Chondrocyte (in vitro differentiated cells): ENCODE measurements around the gene TCERG1L. TPM values are rescaled to one million over a fixed set of nuclear protein-coding genes. Genes with fewer than 3 reads are reported as not detected.

Experiments used
- DNase-seq: peaks from one replicate; pipeline ENCODE4 v3.0.0; 2021; ENCODE audit warnings: mixed read lengths, low spot score
- H3K27ac Mint-ChIP-seq: one replicate; pipeline ENCODE4 v1.8.0; 2021; ENCODE audit warnings: mild to moderate bottlenecking, moderate library complexity, mixed read lengths; ENCODE audit not compliant: unreplicated experiment
- H3K27me3 Mint-ChIP-seq: 2 replicates; pipeline ENCODE4 v1.8.0; 2021; ENCODE audit warnings: low read depth, mixed read lengths
- H3K36me3 Mint-ChIP-seq: 2 replicates; pipeline ENCODE4 v1.8.0; 2021; ENCODE audit warnings: low read depth, mixed read lengths
- H3K4me1 Mint-ChIP-seq: 2 replicates; pipeline ENCODE4 v1.8.0; 2021; ENCODE audit warnings: low read depth, mild to moderate bottlenecking, mixed read lengths
- H3K4me3 Mint-ChIP-seq: one replicate; pipeline ENCODE4 v1.8.0; 2021; ENCODE audit warnings: mild to moderate bottlenecking, moderate library complexity, mixed read lengths; ENCODE audit not compliant: unreplicated experiment
- H3K9me3 Mint-ChIP-seq: 2 replicates; pipeline ENCODE4 v1.8.0; 2021; ENCODE audit warnings: low read depth, mixed read lengths
- total RNA-seq: library from RNA; stranded (reverse); gene quantifications from 3 replicates; pipeline ENCODE4 v1.2.1, GENCODE V29; 2021
- TF ChIP-seq, protein P1 (sequence below): fragments of 200-600 bp; sonication (generic); IDR thresholded peaks from 2 replicates; pipeline ENCODE4 v1.5.0; 2021; ENCODE audit warnings: antibody characterized with exemption, mild to moderate bottlenecking, moderate library complexity

Gene TCERG1L
- total RNA-seq, 1 donor from 2014 or later, result not detected

DNA sequence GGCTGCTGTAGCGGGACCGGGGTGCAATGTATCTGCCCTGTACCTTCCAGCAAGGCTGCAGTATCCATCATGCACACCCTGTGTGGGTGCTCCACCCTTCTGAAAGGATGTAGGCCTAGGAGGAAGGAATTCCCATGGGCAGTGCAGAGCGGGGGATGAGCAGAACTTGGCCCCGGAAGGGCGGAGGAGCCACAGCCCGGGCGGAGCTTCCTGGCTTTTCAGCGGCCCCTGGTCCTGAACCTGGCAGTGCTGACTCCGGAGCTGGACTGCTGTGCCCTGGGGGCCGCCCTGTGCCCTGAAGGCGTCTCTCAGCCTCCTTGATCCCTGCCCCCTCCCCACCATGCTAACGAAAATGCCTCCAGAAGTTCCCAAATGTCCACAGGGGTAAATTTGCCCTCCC, 175.8 kb downstream of the TCERG1L start:
- Mint-ChIP-seq H3K4me1 (no peaks in the 10 kb centered on the region), H3K4me3 (no peak overlapping the region), H3K27ac (no peak overlapping the region), H3K27me3 (no peaks in the 10 kb centered on the region), H3K9me3 (peaks cover 32% of the 10 kb centered on the region), H3K36me3 (no peaks in the 10 kb centered on the region)
- TF ChIP-seq, protein P1, sequence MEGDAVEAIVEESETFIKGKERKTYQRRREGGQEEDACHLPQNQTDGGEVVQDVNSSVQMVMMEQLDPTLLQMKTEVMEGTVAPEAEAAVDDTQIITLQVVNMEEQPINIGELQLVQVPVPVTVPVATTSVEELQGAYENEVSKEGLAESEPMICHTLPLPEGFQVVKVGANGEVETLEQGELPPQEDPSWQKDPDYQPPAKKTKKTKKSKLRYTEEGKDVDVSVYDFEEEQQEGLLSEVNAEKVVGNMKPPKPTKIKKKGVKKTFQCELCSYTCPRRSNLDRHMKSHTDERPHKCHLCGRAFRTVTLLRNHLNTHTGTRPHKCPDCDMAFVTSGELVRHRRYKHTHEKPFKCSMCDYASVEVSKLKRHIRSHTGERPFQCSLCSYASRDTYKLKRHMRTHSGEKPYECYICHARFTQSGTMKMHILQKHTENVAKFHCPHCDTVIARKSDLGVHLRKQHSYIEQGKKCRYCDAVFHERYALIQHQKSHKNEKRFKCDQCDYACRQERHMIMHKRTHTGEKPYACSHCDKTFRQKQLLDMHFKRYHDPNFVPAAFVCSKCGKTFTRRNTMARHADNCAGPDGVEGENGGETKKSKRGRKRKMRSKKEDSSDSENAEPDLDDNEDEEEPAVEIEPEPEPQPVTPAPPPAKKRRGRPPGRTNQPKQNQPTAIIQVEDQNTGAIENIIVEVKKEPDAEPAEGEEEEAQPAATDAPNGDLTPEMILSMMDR, result no peak
- DNase-seq, result no peak

DNA sequence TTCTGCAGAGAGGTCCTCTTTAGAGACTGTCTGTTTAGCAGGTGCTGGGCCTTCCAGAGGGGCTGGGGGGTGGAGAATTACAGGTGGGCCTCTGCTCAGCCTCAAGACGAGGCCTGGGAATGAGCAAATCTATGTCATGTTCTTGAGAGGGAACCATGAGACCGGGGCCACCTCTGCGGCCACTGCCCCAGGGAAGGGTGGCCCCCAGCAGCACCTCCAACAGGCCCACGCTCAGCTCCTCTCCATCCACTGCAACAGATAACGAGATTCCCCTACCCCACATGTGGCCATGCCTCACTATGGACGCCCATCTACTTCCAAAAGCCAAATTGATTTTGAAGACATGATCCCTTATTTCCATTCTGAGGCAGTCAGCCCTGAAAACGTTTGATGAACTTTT, 176.9 kb downstream of the TCERG1L start:
- H3K4me3 Mint-ChIP-seq, result no peak overlapping the region

DNA sequence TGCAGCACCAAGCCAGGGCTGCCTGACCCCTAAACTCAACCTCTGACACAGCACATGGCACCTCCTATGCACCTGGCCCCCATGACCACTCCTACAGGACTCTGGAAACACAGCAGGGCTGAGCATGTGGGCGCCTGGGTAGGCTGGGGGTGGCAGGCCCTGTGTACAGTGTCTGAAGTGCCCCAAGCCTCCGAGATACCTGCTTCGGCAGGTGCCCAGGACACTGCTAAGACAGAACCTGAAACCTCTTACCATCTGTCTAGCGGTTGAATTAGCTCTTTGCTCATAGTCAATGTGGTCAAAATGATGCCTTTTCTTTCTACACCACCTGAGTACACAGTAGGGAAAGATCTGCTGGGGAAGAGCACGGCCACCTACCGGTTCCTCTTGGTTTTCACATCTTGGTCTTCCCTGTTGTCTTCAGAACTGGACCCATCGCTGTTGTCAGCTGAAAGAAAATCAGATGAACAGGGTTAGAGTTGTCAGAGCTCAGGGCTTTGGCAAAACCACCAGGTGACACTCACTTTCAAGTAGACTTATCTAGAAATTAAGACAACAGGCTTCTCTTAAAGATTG, 177.4 kb downstream of the TCERG1L start:
- H3K36me3 Mint-ChIP-seq, result no peaks in the 10 kb centered on the region
- no peak overlapping the region for H3K27ac Mint-ChIP-seq
- H3K4me1 Mint-ChIP-seq, result no peaks in the 10 kb centered on the region
- H3K9me3 Mint-ChIP-seq, result peaks cover 35% of the 10 kb centered on the region
- no peaks in the 10 kb centered on the region for H3K27me3 Mint-ChIP-seq
- TF ChIP-seq, protein P1, result no peak
- H3K4me3 Mint-ChIP-seq, result no peak overlapping the region
- no peak for DNase-seq

More for the DNA sequence above, 176.9 kb downstream of the TCERG1L start:
- Mint-ChIP-seq H3K27me3 (no peaks in the 10 kb centered on the region), H3K9me3 (peaks cover 36% of the 10 kb centered on the region), H3K36me3 (no peaks in the 10 kb centered on the region), H3K27ac (no peak overlapping the region), H3K4me1 (no peaks in the 10 kb centered on the region)
- no peak for DNase-seq
- TF ChIP-seq, protein P1, result no peak

DNA sequence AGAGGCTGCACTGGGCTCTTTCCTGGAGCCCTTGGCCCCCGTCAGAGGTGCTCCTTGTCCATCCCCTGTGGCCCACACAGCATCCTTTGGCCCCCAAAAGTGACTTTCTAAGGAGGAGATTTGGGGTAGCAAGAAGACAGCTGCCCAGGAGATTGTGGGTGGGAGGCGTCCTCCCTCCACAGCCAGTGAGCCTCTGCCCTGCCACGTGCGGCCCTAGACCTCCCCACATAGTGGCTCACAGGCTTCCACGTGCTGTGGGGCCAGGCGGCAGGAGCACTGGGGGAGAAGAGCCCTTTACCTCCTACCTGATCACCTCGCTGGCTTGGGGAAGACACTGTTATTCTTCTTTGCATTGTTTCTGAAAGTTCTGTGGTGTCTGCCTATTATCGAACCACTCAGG, 178.8 kb downstream of the TCERG1L start:
- no peaks in the 10 kb centered on the region for H3K27me3 Mint-ChIP-seq
- H3K36me3 Mint-ChIP-seq, result no peaks in the 10 kb centered on the region
- no peak overlapping the region for H3K27ac Mint-ChIP-seq
- H3K4me3 Mint-ChIP-seq, result no peak overlapping the region
- TF ChIP-seq, protein P1, result no peak
- no peak for DNase-seq
- peaks cover 34% of the 10 kb centered on the region for H3K9me3 Mint-ChIP-seq
- no peaks in the 10 kb centered on the region for H3K4me1 Mint-ChIP-seq

DNA sequence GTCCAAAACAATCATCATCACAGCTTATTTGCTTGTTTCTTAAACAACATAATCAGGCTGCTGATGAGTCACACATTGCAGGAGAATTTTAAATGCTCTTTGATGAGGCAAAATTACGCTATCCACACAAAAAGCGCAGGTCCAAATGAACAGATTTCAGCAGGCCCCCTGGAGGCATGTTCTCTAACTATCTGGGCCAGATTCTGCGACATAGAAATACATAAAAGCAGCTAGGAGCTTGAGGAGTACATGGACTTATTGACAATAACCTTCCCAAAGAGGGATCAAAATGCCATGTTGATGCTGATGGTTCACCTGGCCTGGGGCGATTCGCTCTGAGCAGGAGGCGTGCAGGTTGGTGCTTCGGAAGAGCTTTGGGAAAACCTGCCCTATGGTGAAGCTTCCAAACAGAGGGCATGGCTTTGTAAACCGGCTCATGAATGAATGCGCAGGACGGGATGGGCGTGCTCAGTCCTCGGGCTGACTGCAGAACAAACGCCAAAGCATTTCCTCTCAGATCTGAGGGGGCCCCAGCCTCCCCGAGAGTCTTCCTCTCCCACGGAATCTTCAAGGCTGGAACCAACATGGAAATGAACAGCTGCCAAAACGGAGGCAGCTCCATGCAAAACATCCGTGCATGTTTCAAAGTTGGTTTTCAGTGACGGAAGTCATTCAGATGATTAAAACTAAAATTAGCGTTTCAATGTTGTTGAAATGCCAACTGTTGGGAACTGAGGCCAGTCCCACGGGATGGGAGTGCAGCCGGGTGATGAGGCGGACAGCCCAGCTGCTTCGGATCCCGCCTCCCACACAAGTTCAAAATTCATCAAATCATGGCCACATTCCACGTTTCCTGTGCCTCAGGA, 179.6 kb downstream of the TCERG1L start:
- H3K4me1 Mint-ChIP-seq, result peaks cover 2% of the 10 kb centered on the region
- DNase-seq, result peak; percentile 49
- H3K9me3 Mint-ChIP-seq, result peaks cover 34% of the 10 kb centered on the region
- TF ChIP-seq, protein P1, result no peak
- no peaks in the 10 kb centered on the region for H3K36me3 Mint-ChIP-seq
- H3K27me3 Mint-ChIP-seq, result no peaks in the 10 kb centered on the region
- no peak overlapping the region for H3K27ac Mint-ChIP-seq
- no peak overlapping the region for H3K4me3 Mint-ChIP-seq
